ENCODE results near the gene RAD51B. TPM values are rescaled to one million over a fixed set of nuclear protein-coding genes. Genes with fewer than 3 reads are reported as not detected.

RAD51B gene
- total RNA-seq, 4 donors from 2014 or later = 19.6 to 39.7 (median 25.4) TPM

DNA sequence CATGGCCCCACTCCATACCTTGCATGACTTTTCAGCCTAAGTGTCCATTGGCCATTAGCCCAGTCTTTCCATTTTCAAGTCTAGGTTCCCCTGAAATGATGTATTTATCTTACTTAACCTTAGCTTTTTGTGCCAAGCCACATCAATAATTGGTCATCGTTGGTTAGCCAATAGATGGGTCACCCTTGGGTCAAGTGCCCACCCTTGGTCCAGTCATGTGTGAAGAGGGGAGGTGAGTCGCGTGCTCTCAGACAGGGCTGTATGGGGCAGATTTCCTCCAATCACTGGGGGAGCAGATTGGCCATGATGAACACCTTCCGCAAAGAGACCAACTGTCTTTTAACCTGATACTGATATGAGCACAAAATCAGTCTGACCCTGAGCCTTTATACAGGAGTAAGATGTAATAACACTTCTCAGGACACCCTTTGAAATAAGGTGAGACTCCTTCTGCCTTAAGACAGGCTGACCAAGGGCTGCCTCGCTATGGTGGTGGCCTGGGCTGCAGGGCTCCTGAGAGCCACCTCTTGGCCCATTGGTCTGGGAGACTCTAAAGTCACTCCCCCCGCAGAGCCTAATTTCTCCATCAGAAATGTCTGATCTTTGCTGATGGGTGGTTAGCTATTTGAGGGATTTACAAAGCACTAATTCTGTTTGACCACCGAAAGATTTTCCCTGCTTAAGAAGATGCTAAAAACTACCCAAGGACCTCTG lies 830.1 kb downstream of the RAD51B start:
- peaks cover 28% of the 10 kb centered on the region for H3K4me1 ChIP-seq
- no peaks in the 10 kb centered on the region for H3K36me3 ChIP-seq
- no peak overlapping the region for H3K4me3 ChIP-seq
- no peaks in the 10 kb centered on the region for H3K9me3 ChIP-seq
- H3K27me3 ChIP-seq = no peaks in the 10 kb centered on the region
- 91% methylated on average over 7 of the region's 7 CpGs for WGBS
- TF ChIP-seq POLR2A (IDR thresholded peaks at IDR 0.05) (no peak), CTCF (IDR thresholded peaks at IDR 0.05) (no peak), POLR2AphosphoS5 (IDR thresholded peaks at IDR 0.05) (no peak)
- peak in 1 of 2 donors; percentile 43 for DNase-seq (ENCODE audit: low spot score in 2 of 2)
- no peak overlapping the region for H3K27ac ChIP-seq

GRCh38 chr14:68650404-68650994 lies 830.9 kb downstream of the RAD51B start:
- H3K9me3 ChIP-seq = no peaks in the 10 kb centered on the region
- H3K4me3 ChIP-seq = no peak overlapping the region
- H3K36me3 ChIP-seq = no peaks in the 10 kb centered on the region
- H3K27ac ChIP-seq = no peak overlapping the region
- H3K4me1 ChIP-seq = peaks cover 37% of the 10 kb centered on the region
- TF ChIP-seq POLR2A (IDR thresholded peaks at IDR 0.05) = no peak
- no peak for TF ChIP-seq CTCF (IDR thresholded peaks at IDR 0.05)
- no peak for TF ChIP-seq EP300 (IDR thresholded peaks at IDR 0.05)
- TF ChIP-seq POLR2AphosphoS5 (IDR thresholded peaks at IDR 0.05) = no peak
- no peak for DNase-seq (ENCODE audit: low spot score in 2 of 2)
- no peaks in the 10 kb centered on the region for H3K27me3 ChIP-seq

GRCh38 chr14:68651075-68651474 lies 831.5 kb downstream of the RAD51B start:
- Histone ChIP-seq H3K36me3 (no peaks in the 10 kb centered on the region), H3K27ac (peak overlapping the region; percentile 57), H3K4me3 (no peak overlapping the region), H3K9me3 (no peaks in the 10 kb centered on the region), H3K27me3 (no peaks in the 10 kb centered on the region), H3K4me1 (peaks cover 38% of the 10 kb centered on the region)
- TF ChIP-seq EP300 (IDR thresholded peaks at IDR 0.05) (no peak), CTCF (IDR thresholded peaks at IDR 0.05) (no peak), POLR2AphosphoS5 (IDR thresholded peaks at IDR 0.05) (no peak), POLR2A (IDR thresholded peaks at IDR 0.05) (no peak)
- DNase-seq (ENCODE audit: low spot score in 2 of 2) = no peak
- 100% methylated on average over 4 of the region's 4 CpGs for WGBS

DNA sequence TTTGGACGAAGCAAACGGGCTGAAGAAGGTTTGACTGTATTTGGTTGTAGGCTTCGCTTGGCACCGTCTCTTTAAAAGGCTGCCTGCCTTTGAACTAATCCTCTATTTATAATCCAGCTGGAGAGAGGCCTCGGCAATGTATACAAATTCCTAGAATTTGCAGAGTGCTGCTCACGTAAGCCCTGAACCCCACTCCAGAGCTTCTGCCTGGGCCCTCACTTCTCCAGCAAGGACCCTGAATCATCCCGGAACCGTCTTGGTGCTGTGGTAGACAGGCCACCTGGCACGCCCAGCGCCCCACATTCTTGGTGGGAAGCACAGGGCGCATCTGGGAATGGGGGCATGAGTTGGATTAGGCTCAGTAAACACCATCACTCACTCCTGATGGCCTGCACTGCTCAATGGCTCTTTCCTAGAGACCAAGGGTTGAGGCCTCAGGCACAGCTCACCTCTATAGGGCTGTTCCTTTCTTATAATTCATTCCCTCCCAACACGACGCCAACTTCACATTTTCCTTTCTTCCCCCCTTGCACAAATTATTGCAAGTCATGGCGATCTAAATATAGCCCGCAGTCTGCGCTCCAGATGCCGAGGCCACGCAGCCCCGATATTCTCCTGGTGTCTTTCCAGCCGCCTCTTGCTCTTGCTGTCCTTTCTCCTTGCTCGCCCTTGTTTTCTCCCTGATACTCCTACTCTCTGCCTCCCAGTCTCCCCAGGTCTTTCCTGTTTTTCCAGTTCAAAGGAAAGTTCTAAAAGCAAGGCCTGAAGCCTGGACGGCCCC lies 832.3 kb downstream of the RAD51B start:
- peak overlapping the region; percentile 57 for H3K27ac ChIP-seq
- peak in 1 of 2 donors; percentile 52 for DNase-seq (ENCODE audit: low spot score in 2 of 2)

More for the DNA sequence above, 832.3 kb downstream of the RAD51B start:
- no peaks in the 10 kb centered on the region for H3K27me3 ChIP-seq
- no peaks in the 10 kb centered on the region for H3K36me3 ChIP-seq
- peak in 1 of 3 donors; percentile 21 for TF ChIP-seq POLR2AphosphoS5 (IDR thresholded peaks at IDR 0.05)
- TF ChIP-seq CTCF (IDR thresholded peaks at IDR 0.05) = no peak
- H3K4me1 ChIP-seq = peaks cover 38% of the 10 kb centered on the region
- no peaks in the 10 kb centered on the region for H3K9me3 ChIP-seq
- H3K4me3 ChIP-seq = no peak overlapping the region
- 61% methylated on average over 16 of the region's 22 CpGs for WGBS
